Activated CD8-positive, alpha-beta memory T cell treated with anti-CD3 and anti-CD28 coated beads for 1 hour (primary cell): ENCODE data around the gene FSIP2.
"Not testable (repeated sequence)": the region's sequence is repeated elsewhere in the genome, so short reads cannot be mapped to it uniquely, and the experiment has no call there.

Experiments used
- DNase-seq, 2 donors: peaks; one replicate each; pipeline ENCODE4 v3.0.0-alpha.2; 2020; ENCODE audit warnings: low read depth in 1 of 2; ENCODE audit errors: extremely low read depth in 1 of 2

FSIP2 gene

DNA sequence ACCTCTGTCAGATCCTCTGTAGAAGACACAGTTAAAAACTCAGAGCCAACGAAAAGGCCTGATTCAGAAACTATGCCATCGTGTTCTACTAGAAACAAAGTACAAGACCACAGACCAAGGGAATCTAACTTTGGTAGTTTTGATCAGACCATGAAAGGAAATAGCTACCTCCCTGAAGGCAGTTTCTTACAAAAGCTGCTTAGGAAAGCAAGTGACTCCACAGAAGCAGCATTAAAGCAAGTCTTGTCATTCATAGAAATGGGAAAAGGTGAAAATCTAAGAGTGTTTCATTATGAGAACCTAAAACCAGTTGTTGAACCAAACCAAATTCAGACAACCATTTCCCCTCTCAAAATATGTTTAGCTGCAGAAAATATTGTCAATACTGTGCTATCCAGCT lies 58.2 kb downstream of the FSIP2 start:
- DNase-seq: no peak

DNA sequence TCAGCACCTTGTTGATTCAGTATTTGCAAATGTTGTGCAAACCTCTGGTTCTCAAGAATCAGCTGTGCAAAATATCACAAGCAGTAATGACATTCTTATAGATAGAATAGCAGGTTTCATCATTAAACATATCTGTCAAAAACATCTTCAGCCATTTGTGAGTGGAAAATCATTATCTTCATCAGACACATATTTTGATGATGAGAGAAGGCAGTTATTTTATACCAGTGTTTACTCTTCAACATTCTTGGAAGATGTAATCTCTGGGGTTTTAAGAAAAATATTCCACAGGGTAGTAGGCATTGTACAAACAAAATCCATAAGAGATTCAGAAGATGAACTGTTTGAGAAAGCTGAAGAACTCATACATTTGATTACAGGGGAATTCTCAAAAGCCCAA lies 64.3 kb downstream of the FSIP2 start:
- DNase-seq: no peak

DNA sequence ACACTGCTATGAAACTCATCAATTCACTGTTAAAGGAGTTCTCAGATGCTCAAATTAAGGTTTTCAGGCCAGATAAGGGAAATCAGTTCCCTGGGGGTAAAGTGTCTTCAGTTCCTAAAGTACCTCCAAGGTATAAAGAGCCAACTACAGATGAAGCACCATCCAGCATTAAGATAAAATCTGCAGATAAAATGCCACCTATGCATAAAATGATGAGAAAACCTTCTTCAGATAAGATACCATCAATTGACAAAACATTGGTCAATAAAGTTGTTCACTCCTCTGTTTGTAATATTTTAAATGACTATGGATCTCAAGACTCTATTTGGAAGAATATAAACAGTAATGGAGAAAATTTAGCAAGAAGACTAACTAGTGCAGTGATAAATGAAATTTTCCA lies 68.2 kb downstream of the FSIP2 start:
- DNase-seq: no peak

DNA sequence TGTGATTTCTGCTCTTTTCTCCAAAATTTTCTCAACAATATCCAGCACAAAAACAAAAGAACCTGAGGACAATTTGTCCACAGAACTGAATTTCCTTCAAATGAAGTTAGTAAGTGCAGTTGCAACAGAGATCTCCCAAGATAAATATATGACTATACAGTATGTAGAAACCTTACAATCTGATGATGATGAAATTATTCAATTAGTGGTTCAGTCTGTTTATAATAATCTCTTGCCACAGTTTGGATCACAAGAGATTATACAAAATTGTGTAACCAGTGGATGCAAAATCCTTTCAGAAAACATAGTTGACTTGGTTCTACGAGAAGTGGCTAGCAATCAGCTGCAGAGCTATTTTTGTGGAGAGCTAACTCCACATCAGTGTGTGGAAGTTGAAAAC lies 68.7 kb downstream of the FSIP2 start:
- DNase-seq: no peak

DNA sequence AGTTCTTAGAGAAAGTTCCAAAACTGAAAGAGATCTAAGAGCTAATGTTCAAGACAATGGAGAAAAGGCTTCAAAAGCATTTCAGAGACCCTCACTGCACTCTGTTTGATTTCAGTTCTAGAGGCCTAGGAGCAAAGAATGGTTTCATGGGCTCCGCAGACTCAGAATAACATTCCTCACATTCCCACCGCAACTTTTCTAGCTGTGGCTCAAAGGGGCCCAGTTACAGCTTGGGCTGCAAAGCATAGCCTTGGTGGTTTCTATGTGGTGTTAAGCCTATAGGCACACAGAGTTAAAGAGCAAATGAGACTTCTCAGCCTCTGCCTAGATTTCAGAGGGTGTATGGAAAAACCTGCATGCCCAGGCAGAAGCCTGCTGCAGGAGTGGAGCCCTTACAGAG lies 73.0 kb downstream of the FSIP2 start:
- DNase-seq: no peak

DNA sequence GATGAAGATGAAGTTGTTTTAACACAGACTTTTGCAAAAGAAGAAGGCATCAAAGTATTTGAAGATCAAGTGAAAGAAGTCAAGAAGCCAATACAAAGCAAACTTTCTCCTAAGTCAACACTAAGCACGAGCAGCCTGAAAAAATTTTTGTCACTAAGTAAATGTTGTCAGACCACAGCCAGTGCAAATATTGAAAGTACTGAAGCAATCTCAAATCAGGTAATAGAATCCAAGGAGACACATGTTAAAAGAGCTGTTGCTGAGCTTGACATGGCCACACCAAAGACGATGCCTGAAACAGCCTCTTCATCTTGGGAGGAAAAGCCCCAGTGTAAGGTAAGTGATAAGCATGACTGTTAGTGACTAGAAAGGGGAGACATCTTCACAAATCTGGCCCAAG lies 75.1 kb downstream of the FSIP2 start:
- DNase-seq: no peak

DNA sequence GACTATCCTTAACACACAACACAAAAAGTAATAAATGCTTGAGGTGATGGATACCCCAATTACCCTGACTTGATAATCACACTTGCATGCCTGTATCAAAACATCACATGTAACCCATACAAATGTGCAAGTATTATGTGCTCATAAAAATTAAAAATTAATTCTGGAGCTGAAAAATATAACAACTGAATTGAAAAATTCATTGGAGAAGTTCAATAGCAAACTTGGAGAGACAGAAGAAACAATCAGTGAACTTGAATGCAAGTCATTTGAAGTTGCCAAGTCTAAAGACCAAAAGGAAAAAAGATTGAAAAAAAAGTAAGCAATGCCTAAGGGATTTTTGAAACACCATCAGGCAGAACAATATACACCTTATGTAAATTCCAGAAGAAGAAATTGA lies 79.4 kb downstream of the FSIP2 start:
- DNase-seq: no peak

DNA sequence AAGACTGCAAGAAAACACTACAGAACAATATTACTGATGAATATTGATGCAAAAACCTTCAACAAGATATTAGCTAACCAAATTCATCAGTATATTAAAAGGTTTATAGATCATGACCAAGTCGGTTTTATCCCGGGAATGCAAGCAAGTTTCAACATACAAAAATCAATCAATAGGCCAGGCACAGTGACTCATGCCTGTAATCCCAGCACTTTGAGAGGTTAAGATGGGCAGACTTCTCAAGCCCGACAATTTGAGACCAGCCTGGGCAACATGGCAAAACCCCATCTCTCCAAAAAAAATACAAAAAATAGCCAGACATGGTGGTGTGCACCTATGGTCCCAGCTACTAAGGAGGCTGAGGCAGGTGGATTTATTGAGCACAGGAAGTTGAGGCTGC lies 82.9 kb downstream of the FSIP2 start:
- no peak for DNase-seq

DNA sequence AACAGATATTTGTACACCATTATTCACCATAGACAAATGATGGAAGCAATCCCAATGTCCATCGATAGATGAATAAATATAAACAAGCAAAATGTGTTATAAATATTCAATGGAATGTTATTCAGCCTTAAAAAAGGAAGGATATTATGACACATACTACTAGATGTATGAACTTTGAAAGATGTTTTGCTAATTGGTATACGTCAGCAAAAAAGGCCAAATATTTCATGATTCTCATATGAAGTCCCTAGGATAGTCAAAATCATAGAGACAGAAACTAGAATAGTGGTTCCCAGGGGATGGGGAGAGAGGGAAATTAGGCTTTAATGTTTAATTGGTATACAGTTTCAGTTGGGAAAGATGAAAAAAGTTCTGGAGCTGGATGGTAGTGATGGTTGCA lies 85.2 kb downstream of the FSIP2 start:
- DNase-seq: no peak

DNA sequence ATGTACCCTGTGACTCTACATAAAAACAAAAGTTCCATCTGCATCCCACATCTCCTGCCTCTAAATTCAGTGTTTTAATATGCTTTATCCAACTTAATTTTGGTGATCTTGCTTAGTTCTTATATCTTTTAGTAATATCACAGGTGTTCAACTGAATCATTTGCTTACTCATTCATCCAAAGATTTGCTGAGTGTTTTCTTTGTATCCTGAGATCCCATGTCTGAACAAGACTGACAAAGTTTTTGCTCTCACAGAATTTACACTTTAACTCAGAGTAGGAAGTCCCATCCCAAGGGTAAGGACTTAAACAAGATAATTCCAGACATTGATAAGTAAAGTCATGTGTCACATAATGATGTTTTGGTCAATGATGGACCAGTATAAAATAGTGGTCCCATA lies 87.0 kb downstream of the FSIP2 start:
- DNase-seq: no peak

DNA sequence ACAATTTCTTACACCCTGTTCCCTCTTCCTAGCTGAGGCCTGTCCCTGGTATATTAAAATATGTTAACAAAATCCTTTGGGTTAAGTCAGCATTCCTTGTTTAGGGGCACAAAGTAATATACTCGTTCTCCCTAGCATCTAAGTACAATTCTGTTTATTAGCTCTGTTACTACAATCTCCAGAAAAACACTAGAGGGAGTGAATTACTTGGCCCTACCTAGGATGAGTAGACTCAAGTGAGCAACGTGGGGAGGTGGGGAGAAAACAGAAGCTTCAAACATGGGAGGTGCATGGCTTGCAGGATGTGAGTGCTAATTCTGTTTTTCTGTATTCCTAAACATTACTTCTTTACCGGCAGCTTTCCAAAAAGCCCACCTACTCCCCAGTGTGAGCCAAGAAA lies 89.7 kb downstream of the FSIP2 start:
- no peak for DNase-seq

DNA sequence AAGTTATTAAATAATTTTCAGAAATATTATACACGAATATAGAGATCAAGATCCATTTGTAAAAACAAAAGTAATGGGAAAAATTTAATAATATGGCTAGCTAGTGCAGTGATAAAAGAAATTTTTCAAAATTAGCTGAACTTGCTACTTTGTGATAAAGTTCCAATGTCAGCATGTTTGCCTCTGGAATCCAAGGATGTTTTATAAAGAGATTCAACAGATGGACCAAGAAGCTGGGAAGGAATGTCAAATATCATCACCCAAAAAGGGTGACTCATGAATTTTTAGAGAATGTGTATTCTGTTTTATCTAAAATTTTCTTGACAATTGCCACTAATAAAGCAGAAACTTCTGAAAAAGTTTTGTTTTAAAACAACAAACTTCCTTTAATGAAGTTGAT lies 95.3 kb downstream of the FSIP2 start:
- no peak for DNase-seq

DNA sequence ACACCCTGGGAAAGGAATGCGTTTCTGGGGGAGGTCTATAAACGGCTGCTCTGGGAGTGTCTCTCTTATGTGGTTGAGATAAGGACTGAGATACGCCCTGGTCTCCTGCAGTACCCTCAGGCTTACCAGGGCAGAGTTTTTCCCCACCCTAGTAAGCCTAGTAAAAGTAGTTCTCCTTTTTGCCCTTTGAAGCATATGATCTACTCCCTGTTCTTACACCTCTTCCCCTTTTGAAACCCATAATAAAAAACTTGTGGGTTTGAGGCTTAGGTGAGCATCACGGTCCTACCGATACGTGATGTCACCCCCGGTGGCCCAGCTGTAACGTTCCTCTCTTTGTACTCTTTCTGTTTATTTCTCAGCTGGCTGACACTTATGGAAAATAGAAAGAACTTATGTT lies 97.4 kb downstream of the FSIP2 start:
- no peak for DNase-seq

DNA sequence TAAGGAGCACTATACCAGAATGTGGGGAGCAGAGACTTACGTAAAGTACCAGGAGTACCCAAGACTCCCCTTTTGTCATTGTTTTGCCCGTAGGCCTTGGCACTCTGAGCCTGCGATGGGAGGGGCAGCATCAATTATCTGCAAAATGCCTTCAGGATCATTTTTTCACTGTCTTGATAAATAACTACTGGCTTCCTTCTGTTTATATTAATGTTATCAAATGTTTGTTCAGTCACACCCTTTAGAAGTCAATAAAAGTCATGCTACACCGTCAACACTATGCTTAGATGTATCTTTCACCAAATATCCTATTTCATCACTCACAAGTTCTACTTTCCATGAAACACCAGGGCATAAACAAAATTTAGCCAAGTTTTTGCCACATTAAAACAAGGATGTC lies 116.3 kb downstream of the FSIP2 start:
- no peak for DNase-seq

DNA sequence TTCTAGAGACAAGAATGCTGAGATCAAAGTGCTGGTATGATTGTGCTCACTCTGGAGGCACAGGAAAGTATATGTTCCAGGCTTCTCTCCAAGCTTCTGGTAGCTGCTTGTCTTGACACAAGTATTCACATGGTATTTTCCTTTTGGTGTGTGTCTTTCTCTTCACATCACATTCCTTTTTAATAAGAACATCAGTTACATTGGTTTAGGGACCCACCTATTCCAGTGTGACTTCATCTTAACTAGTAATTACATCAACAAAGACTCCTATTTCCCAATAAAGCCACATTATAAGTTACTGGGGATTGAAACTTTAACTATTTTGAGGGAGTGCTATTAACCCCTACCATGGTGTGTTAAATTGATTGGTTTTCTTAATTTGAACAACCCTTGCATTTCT lies 119.1 kb downstream of the FSIP2 start:
- DNase-seq: no peak

DNA sequence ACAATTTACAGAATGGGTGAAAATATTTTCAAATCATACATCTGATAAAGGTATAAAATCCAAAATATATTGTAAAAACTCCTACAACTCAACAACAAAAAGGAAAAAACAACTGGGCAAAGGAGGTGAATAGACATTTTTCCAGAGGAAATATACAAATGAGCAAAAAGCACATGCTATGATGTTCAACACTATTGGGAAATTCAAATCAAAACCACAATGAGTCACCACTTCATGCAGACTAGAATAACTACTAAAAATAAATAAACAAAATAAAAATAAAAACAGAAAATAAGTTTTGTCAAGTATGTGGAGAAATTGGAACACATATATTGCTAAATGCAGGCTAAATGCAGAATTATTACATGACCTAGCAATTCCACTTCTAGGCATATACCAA lies 120.9 kb downstream of the FSIP2 start:
- DNase-seq: no peak

DNA sequence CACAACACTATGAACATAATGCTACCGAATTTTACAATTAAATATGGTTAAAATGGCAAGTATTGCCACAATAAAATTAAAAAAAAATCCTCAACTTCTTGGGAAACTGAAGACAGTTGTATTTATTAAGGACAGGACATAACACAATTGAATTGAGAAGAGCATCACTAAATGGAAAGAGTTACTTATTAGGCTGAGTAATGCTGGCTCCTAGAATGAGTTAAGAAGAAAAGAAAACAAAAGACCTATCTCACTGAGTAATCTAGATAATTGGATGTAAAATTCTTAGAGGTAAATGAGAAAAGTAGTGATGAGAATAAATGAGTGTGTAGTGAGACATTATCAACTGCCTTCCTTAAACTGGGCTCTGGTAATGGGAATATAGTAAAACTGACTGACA lies 121.7 kb downstream of the FSIP2 start:
- no peak for DNase-seq

DNA sequence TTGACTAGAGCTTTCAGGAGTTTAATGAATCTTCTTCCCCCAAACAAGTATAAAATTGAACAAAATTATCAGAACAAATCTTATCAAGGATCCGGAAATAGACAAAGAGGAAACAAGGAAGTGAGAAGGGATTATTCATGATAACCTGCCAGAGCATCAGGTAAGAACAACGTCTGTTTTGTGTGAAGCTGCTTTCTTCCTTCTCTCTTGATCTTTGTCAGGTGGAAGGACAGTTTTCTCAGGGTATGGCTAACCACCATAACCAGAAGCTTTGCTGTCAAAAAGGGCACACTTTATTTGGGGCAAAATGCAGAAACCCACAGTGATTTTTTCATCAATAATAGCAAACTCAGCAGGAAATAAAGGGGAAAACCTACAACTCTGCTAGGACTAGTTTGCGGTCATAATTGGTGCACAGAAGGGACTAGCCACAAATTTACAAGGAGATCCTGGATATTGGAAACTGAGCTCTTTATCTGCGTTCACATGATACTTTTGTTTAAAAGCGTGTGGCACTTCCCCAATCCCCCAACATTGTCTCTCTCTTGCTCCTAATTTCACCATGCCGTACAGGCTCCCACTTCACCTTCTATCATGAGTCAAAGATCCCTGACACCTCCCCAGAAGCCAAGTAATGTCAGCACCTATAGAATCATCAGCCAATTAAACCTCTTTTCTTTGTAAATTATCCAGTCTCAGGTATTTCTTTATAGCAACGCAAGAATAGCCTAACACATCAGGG lies 124.2 kb downstream of the FSIP2 start:
- DNase-seq: no peak

DNA sequence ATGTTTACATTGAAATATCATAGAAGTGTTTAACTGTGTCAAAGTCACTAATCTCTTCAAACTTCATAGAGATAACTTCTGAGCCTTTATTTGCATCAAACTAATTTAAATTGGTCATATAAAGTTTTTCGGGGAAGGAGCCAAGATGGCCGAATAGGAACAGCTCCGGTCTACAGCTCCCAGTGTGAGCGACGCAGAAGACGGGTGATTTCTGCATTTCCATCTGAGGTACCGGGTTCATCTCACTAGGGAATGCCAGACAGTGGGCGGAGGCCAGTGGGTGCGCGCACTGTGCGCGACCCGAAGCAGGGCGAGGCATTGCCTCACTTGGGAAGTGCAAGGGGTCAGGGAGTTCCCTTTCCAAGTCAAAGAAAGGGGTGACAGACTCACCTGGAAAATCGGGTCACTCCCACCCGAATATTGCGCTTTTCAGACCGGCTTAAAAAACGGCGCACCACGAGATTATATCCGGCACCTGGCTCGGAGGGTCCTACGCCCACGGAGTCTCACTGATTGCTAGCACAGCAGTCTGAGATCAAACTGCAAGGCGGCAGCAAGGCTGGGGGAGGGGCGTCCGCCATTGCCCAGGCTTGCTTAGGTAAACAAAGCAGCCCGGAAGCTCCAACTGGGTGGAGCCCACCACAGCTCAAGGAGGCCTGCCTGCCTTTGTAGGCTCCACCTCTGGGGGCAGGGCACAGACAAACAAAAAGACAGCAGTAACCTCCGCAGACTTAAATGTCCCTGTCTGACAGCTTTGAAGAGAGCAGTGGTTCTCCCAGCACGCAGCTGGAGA lies 126.1 kb downstream of the FSIP2 start:
- not testable (repeated sequence) for DNase-seq

DNA sequence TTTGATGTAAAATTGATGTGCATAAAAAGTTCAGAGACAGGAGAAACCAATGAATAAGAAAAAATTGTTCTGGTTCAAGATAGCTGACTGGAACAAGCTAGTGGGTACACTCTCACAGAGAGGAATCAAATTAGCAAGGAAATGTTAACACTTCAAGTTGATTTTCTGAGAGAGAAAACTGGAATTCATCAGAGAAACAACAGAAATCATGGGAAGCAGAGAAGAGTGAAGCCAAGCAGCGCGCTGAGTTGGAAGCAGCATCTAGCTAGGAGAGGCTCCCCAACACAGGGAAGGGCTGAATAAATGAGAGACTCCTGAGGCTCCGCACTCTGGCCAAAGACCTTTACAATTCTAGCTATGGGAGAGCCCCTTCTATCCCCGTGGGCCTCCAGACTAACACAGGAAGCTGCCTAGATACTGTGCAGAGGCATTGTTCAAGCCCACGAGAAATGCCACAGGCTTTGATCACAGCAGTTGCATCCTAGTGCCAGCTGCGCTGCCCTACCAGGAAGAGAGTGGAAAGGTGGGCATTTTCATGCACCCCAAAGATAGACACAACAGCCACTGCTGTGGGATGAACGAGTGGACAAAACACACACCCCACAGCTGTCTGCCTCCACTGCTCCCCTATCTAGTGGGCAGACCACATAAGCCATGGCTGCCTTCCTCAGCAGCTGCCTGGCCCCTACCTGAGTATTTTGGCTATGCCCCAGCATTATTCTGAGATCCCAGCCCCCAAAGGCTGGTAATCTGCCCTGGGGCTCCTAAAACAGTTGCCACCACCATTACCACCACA lies 136.7 kb downstream of the FSIP2 start:
- no peak for DNase-seq

DNA sequence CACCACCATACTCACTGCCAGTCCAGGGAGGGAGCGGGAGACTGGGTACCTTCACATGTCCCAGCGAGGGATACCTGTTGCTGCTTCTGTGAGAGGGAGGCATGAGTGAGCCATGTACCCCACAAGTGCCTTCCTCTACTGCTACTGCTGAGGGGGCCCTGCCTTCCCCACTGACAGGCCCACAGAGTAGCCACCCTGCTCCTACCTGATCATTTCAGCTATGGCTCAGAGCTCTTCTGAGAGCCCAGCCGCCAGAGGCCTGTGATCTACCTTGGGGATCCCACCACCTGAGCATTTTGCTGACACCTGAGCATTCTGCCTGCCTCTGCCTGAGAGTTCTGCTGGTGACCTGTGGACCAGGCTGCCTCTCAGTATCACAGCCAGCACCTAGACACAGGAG lies 137.6 kb downstream of the FSIP2 start:
- no peak for DNase-seq

DNA sequence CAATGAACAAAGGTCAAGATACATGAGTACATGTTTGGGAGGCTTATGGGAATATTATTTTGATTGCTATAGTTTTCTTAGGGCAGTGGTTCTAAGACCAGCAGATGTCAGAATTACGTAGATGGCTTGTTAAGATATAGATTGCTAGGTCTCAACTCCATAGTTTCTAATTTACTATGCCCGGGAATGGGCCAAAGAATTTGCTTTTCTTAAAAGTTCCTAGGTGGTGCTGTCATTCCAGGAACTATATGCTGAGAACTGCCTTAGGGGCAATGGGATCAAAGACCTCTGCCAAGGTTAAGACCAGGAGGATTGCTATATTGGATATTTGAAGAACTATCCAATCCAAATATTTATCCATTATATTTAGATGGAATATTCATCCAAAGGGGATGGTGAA lies 141.8 kb downstream of the FSIP2 start:
- no peak for DNase-seq
